Tibial nerve (tissue), 4 donors: ENCODE measurements around the gene KAT6B.

ENCODE experiments used
- EP300 ChIP-seq, 2 donors: sonication (generic); formaldehyde crosslinking; IDR thresholded peaks; one replicate each; pipeline ENCODE4 v1.6.1; 2017; ENCODE audit warnings: antibody characterized with exemption in 2 of 2, mild to moderate bottlenecking in 1 of 2
- POLR2A ChIP-seq, 2 donors: fragments of 450-650 bp; IDR thresholded peaks; one replicate each; pipeline ENCODE4 v1.6.1; 2017; ENCODE audit warnings: antibody characterized with exemption in 2 of 2, mild to moderate bottlenecking in 2 of 2, moderate library complexity in 2 of 2
- TF ChIP-seq, protein P1 (sequence below), 5 experiments: fragments of 200-600 bp in 3 of 5; fragments of 450-650 bp in 2 of 5; sonication (generic) in 3 of 5; IDR thresholded peaks; one replicate each; pipeline ENCODE4 v1.5.1; 2016 to 2019; ENCODE audit warnings: antibody characterized with exemption in 5 of 5, mild to moderate bottlenecking in 3 of 5, moderate library complexity in 2 of 5

GRCh38 chr10:74825371-74826141 lies 844 bp upstream of the KAT6B start:
- TF ChIP-seq, protein P1, sequence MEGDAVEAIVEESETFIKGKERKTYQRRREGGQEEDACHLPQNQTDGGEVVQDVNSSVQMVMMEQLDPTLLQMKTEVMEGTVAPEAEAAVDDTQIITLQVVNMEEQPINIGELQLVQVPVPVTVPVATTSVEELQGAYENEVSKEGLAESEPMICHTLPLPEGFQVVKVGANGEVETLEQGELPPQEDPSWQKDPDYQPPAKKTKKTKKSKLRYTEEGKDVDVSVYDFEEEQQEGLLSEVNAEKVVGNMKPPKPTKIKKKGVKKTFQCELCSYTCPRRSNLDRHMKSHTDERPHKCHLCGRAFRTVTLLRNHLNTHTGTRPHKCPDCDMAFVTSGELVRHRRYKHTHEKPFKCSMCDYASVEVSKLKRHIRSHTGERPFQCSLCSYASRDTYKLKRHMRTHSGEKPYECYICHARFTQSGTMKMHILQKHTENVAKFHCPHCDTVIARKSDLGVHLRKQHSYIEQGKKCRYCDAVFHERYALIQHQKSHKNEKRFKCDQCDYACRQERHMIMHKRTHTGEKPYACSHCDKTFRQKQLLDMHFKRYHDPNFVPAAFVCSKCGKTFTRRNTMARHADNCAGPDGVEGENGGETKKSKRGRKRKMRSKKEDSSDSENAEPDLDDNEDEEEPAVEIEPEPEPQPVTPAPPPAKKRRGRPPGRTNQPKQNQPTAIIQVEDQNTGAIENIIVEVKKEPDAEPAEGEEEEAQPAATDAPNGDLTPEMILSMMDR (IDR thresholded peaks at IDR 0.05): no peak
- peak in 1 of 2 donors; percentile 38 for TF ChIP-seq POLR2A (IDR thresholded peaks at IDR 0.05)
- no peak for TF ChIP-seq EP300 (IDR thresholded peaks at IDR 0.05)
